Measurements from ENCODE around the gene PYGM.

PYGM gene

GRCh38 chr11:64777449-64778222, 17.9 kb upstream of the PYGM start:
- no peaks in the 10 kb centered on the region for H3K9me3 ChIP-seq
- TF ChIP-seq, protein P1, sequence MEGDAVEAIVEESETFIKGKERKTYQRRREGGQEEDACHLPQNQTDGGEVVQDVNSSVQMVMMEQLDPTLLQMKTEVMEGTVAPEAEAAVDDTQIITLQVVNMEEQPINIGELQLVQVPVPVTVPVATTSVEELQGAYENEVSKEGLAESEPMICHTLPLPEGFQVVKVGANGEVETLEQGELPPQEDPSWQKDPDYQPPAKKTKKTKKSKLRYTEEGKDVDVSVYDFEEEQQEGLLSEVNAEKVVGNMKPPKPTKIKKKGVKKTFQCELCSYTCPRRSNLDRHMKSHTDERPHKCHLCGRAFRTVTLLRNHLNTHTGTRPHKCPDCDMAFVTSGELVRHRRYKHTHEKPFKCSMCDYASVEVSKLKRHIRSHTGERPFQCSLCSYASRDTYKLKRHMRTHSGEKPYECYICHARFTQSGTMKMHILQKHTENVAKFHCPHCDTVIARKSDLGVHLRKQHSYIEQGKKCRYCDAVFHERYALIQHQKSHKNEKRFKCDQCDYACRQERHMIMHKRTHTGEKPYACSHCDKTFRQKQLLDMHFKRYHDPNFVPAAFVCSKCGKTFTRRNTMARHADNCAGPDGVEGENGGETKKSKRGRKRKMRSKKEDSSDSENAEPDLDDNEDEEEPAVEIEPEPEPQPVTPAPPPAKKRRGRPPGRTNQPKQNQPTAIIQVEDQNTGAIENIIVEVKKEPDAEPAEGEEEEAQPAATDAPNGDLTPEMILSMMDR (IDR thresholded peaks at IDR 0.05), result peak; percentile 37
- H3K4me1 ChIP-seq (ENCODE audit: control insufficient read depth in 1 of 2, insufficient read depth in 1 of 2, low read depth in 1 of 2, low read length in 1 of 2), result peaks cover 58 to 65% of the 10 kb centered on the region in 2 experiments

DNA sequence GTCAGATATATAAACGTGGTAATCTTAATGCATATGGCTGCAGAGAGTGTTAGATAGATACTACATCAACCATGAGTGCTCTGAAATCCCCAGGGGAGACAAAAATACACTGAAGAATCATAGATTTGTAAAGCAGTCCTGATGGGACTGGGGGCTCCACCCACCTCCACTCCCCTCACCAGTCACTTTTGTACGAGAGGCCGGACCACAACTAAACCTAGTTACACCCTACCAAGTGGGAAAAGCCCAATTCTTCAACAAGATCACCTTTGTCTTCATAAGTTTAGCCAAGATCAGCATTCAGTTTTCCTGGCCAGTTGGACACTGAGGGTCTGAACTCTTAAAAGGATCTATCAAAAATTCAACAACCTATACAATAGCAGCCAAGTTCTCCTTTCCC, 17.1 kb upstream of the PYGM start:
- no peaks in the 10 kb centered on the region for H3K27me3 ChIP-seq
- H3K4me3 ChIP-seq (ENCODE audit: low read depth in 1 of 2, low read length in 1 of 2), result peak overlapping the region; percentile 79 to 95
- no peaks in the 10 kb centered on the region for H3K9me3 ChIP-seq
- TF ChIP-seq, protein P1 (IDR thresholded peaks at IDR 0.05), result no peak
- peaks cover 48% of the 10 kb centered on the region for H3K36me3 ChIP-seq
- peaks cover 66 to 70% of the 10 kb centered on the region in 2 experiments for H3K4me1 ChIP-seq (ENCODE audit: control insufficient read depth in 1 of 2, insufficient read depth in 1 of 2, low read depth in 1 of 2, low read length in 1 of 2)
- peak overlapping the region; percentile 99 for H3K27ac ChIP-seq

More at GRCh38 chr11:64777449-64778222, 17.9 kb upstream of the PYGM start:
- Histone ChIP-seq H3K4me3 (ENCODE audit: low read depth in 1 of 2, low read length in 1 of 2) (peak overlapping the region; percentile 79 to 95), H3K27ac (peak overlapping the region; percentile 99), H3K27me3 (no peaks in the 10 kb centered on the region), H3K36me3 (peaks cover 44% of the 10 kb centered on the region)

DNA sequence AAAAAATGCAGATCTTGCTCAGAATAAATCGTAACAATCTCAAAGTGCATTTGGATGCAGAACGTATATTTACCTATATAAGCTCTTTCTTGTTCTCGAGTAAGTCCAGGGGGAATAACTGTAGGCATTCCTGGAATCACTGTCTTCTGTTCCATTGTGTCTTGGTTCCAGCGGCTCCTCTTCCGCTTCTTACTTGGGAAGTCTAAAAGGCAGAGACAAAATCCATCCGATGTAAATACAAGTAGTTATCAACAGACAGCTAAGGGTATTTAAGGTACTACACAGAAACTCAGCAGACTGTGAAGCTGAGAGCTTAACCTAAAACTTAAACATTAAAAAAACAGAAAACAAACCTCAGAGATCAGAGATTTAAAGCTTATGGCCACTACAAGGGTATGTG, 16.7 kb upstream of the PYGM start:
- TF ChIP-seq, protein P1 (IDR thresholded peaks at IDR 0.05), result no peak
- H3K4me1 ChIP-seq (ENCODE audit: control insufficient read depth in 1 of 2, insufficient read depth in 1 of 2, low read depth in 1 of 2, low read length in 1 of 2), result peaks cover 71 to 74% of the 10 kb centered on the region in 2 experiments

GRCh38 chr11:64774144-64774543, 14.4 kb upstream of the PYGM start:
- no peaks in the 10 kb centered on the region for H3K27me3 ChIP-seq
- no peaks in the 10 kb centered on the region for H3K9me3 ChIP-seq
- peak overlapping the region in 1 of 2 experiments; percentile 62 for H3K4me3 ChIP-seq (ENCODE audit: low read depth in 1 of 2, low read length in 1 of 2)
- H3K4me1 ChIP-seq (ENCODE audit: control insufficient read depth in 1 of 2, insufficient read depth in 1 of 2, low read depth in 1 of 2, low read length in 1 of 2), result peaks cover 65 to 71% of the 10 kb centered on the region in 2 experiments
- TF ChIP-seq, protein P1 (IDR thresholded peaks at IDR 0.05), result no peak
- H3K27ac ChIP-seq, result peak overlapping the region; percentile 99
- H3K36me3 ChIP-seq, result peaks cover 76% of the 10 kb centered on the region

More for the DNA sequence above, 16.7 kb upstream of the PYGM start:
- Histone ChIP-seq H3K27me3 (no peaks in the 10 kb centered on the region), H3K4me3 (ENCODE audit: low read depth in 1 of 2, low read length in 1 of 2) (peak overlapping the region; percentile 79 to 95), H3K36me3 (peaks cover 53% of the 10 kb centered on the region), H3K27ac (peak overlapping the region; percentile 99), H3K9me3 (no peaks in the 10 kb centered on the region)

- Histone ChIP-seq H3K4me1 (ENCODE audit: control insufficient read depth in 1 of 2, insufficient read depth in 1 of 2, low read depth in 1 of 2, low read length in 1 of 2) (peaks cover 80% of the 10 kb centered on the region in 2 experiments), H3K36me3 (peaks cover 93% of the 10 kb centered on the region), H3K27me3 (no peaks in the 10 kb centered on the region), H3K4me3 (ENCODE audit: low read depth in 1 of 2, low read length in 1 of 2) (peak overlapping the region; percentile 46 to 62), H3K9me3 (peaks cover 6% of the 10 kb centered on the region), H3K27ac (peak overlapping the region; percentile 99)
- TF ChIP-seq, protein P1 (IDR thresholded peaks at IDR 0.05), result no peak
Measured at GRCh38 chr11:64772303-64773018, 12.7 kb upstream of the PYGM start.

All from neutrophil (primary cell).